GM21723 (cell line): Measurements from ENCODE around the gene GTSF1L.

Source experiments
- ATAC-seq: cut with Tn5 transposase; IDR thresholded peaks from one replicate; pipeline ENCODE4 v1.9.1; 2021; ENCODE audit warnings: mild to moderate bottlenecking, moderate library complexity; ENCODE audit not compliant: unreplicated experiment

Gene GTSF1L

GRCh38 chr20:43746344-43747137 lies 19.7 kb upstream of the GTSF1L start:
- ATAC-seq, result no peak

- no peak for ATAC-seq
Observed at GRCh38 chr20:43744966-43745730, 18.3 kb upstream of the GTSF1L start.

GRCh38 chr20:43744151-43744611 lies 17.4 kb upstream of the GTSF1L start:
- ATAC-seq, result no peak

DNA sequence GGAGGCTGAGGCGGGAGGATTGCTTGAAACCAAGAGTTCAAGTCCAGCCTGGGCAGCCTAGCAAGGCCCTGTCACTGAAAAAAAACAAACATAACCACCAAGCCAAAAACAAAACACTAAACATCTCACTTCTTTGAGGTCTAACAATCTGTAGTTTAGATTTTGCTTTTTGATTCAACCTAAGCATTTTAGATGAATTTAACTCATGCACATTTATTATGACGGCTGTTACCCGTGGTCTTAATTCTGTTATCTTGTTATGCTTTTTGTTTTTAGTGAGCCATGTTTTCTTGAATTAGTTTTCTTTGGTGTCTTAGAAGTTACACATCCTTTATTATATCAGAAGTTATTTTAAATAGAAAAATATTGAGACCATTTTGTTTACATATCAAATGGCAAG lies 13.8 kb upstream of the GTSF1L start:
- ATAC-seq, result no peak

- ATAC-seq, result no peak
Observed at GRCh38 chr20:43739148-43739749, 12.4 kb upstream of the GTSF1L start.

DNA sequence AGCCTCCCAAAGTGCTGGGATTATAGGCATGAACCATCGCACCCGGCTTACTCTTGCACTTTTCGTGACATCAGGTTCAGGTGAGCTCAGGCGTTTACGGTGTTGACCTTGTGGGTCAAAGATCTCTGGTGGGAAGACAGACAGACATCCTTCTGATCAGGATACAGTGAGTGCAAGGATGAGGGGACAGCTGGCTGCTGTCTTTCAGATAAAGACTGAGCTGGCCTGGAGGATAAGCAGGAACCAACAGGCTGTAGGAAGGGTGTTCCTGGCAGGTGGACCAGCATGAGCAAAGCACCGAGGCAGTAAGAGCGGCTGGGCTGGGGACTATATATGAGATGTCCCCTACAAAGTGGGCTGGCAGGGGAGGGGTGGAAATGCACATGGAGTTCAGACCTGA lies 11.1 kb upstream of the GTSF1L start:
- no peak for ATAC-seq

DNA sequence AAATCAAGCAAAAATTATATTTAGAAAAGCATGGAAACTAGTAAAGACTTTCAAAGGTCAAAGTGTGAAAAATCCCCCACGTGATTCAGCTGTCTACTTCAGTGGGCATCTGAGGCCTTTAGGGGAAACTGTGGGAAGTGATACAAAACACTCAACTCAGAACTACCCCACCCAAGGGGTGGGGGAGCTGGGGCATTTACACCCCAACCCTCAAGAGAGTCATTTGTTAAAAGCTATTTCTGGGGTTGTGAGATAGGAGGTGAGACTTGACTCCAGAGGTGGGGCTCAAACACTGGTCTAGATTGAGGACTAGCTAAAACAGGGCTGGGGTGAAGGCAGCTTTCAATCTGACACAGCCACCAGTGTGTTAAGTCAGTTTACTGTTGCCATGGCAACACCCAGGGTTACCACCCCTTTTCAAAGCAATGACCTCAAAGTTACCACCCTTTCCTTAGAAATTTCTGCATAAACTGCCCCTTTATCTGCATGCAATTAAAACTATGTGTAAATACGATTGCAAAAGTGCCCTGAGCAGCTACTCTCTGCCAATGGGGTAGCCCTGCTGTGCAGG lies 9.9 kb upstream of the GTSF1L start:
- ATAC-seq, result peak; percentile 78

- no peak for ATAC-seq
Observed at GRCh38 chr20:43731927-43732326, 5.1 kb upstream of the GTSF1L start.

GRCh38 chr20:43731469-43731868 lies 4.7 kb upstream of the GTSF1L start:
- ATAC-seq, result no peak

GRCh38 chr20:43728686-43729255 lies 2.0 kb upstream of the GTSF1L start:
- ATAC-seq, result no peak

DNA sequence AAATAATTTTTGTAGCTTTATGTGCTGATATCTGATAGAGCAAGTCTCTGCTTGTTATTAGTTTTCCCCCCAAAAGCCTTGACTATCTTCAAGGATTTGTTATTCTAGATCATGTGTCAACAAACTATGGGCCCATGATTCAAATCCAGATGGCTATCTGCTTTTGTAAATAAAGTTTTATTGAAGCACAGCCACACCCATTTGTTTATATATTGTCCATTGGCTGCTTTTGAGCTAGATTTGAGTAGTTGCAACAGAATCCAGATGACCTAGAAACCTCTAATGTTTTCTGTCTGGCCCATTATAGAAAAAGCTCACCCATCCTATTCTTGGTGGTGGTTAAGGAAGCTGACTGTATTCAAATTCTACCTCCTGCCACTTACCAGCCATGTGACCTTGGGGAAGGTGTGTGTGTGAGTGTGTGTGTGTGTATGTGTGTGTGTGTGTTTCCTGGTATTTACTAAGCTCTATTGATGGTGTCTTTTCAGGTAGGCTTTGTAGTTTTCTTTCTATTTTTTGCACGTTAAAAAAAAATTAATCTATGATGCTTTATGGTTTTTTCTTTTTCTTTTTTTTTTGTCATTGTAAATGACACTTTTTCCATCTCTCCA lies 1.3 kb upstream of the GTSF1L start:
- ATAC-seq, result no peak

DNA sequence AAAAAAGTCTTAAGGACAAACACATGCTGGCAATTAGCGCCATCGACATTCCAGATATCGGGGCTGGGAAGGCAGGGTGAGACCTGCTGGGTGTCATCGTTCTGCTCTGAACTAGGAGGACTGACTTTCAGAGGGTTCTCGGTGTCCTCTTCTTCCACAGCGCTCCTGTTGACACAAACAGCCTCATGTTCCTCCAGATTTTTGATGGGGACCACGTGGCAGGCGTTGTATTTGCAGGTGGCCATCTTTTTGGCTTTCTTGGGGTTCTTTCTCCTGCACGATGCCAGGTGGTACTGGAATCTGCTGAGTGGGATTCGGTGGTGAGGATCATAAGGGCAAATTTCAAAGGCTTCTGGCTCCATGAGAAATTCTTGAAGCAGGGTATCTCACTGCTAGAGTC lies 469 bp downstream of the GTSF1L start:
- ATAC-seq, result no peak

DNA sequence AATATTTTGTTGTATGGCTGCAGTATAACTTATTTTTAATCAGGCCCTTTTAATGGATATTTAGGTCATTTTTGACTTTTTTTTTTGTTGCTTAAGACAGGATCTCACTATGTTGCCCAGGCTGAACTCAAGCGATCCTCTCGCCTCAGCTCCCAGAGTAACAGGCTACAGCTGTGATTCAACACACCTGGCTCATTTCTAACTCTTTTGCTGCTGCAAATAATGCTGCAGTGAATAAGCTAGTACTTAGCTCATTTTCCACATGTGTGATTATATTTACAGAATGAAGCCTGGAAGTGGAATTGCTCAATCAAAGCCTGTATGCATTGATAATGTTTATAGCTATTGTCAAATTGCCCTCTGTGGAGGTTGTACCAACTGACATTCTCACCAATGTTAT lies 1.1 kb downstream of the GTSF1L start:
- ATAC-seq, result no peak

DNA sequence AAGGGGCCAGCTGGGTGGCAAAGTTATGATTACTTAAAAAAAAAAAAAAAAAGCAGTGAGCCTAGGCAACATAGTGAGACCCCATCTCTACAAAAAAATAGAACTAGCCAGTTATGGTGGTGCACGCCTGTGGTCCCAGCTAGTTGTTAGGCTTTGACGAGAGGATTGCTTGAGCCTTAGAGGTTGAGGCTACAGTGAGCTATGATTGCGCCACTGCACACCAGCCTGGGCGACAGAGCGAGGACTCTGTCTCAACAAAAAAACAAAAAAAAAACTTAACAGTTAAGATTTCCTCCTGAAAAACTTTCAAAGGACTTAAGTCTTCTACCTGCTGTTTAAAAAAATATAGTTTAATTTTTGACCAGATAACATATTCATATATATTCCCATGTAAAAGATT lies 2.4 kb downstream of the GTSF1L start:
- ATAC-seq, result no peak

GRCh38 chr20:43723735-43724134 lies 3.1 kb downstream of the GTSF1L start:
- ATAC-seq, result no peak

GRCh38 chr20:43723186-43723585 lies 3.6 kb downstream of the GTSF1L start:
- ATAC-seq, result no peak

- no peak for ATAC-seq
Observed at GRCh38 chr20:43722153-43722505, 4.7 kb downstream of the GTSF1L start.

- no peak for ATAC-seq
Observed at GRCh38 chr20:43721429-43722152, 5.2 kb downstream of the GTSF1L start.

DNA sequence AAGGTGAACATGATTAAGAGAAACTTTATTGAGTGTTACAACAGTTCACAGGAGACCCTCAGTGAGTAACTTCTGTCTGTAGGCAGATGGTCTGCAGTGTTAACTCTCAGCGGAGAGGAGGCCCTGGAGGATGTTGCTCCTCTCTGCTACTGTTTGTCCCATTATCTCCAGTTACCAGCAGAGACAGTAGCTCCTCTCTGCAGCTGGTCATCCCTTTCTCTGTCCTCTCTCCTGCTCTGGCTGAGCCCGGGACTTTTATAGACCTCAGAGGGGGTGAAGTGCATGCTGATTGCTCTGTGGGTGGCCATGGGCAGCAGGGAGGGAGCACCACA lies 5.7 kb downstream of the GTSF1L start:
- ATAC-seq, result no peak

DNA sequence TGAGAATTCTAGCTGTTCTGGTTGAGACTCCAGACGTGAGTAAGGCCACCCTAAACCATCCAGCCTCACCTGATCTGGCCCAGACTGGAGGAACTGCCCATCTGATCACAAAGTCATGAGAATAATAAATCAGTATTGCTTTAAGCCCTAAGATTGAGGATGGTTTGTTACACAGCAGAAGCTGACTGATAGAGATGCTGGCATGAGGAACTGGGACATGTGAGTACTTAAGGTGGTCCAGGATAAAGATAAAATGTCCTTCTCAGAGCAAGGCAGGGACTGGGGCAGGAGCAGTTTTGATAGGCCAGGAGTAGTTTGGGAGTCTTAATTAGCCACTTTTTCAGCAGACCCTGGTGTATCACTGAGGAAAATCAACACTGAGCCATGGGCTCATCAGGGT lies 6.8 kb downstream of the GTSF1L start:
- ATAC-seq, result no peak
